ENCODE results near the gene ANP32E.

DNA sequence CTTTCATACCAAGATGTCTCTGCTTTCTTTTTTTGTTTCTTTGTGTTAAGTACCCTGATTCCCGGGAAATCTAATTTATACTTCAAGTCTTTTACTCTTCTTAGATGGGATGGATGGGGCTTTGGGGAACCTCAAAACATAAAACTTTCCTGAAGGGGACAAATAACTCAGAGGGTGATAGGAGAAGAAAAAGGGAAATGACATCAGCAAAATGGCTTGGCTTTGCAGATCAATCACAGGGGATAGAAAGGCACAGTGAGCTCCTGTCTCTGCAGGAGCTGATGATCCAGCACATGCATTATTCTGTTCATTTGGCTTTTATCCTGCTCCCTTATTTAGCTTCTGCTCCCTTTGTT is 20.3 kb upstream of the ANP32E start:
- TF ChIP-seq POLR2AphosphoS5 (IDR thresholded peaks at IDR 0.05; ENCODE audit: low read depth, low read length) (no peak), POLR2A (IDR thresholded peaks at IDR 0.05; ENCODE audit: low read depth, low read length) (no peak), POU2F2 (IDR thresholded peaks at IDR 0.05; ENCODE audit: low read depth, low read length) (no peak), TAF1 (IDR thresholded peaks at IDR 0.05; ENCODE audit: low read depth, low read length) (no peak), PAX5 (IDR thresholded peaks at IDR 0.05; ENCODE audit: insufficient read depth, low read length, severe bottlenecking) (no peak)
